HepG2 (cell line): Measurements from ENCODE around the gene TBC1D30.

Experiments used
- CBFB ChIP-seq: sonication (generic); formaldehyde crosslinking; IDR thresholded peaks from 2 replicates; pipeline ENCODE4 v1.4.0; 2020; ENCODE audit warnings: missing genetic modification reagents
- EP300 ChIP-seq, 3 experiments: sonication (generic) in 1 of 3; formaldehyde crosslinking in 1 of 3; IDR thresholded peaks; 2 replicates each; pipeline versions ENCODE4 v1.5.1 to v1.6.1; 2011 to 2020; ENCODE audit warnings: low read depth in 2 of 3, low read length in 2 of 3, borderline replicate concordance in 1 of 3, improper control_type of control experiment in 1 of 3, mild to moderate bottlenecking in 1 of 3, missing genetic modification reagents in 1 of 3, moderate library complexity in 1 of 3
- MAFK ChIP-seq, 2 experiments: IDR thresholded peaks in 1 of 2; conservative IDR thresholded peaks in 1 of 2; 2 replicates each; pipeline ENCODE4 v1.6.1; 2011; ENCODE audit warnings: improper control_type of control experiment in 2 of 2, low read length in 2 of 2
- MXI1 ChIP-seq: IDR thresholded peaks from 3 replicates; pipeline ENCODE4 v1.6.1; 2012; ENCODE audit warnings: low read depth, low read length, inconsistent platforms, borderline replicate concordance
- NFIC ChIP-seq: IDR thresholded peaks from 2 replicates; pipeline ENCODE4 v1.6.1; 2012; ENCODE audit warnings: mild to moderate bottlenecking, low read length, inconsistent platforms
- POLR2A ChIP-seq, 2 experiments: IDR thresholded peaks; 2 replicates each; pipeline ENCODE4 v1.6.1; 2011; ENCODE audit warnings: low read depth in 2 of 2, low read length in 2 of 2, mild to moderate bottlenecking in 1 of 2, moderate library complexity in 1 of 2; ENCODE audit not compliant: insufficient read depth in 1 of 2
- ZNF598 ChIP-seq: sonication (generic); formaldehyde crosslinking; IDR thresholded peaks from 2 replicates; pipeline ENCODE4 v1.5.1; 2020; ENCODE audit warnings: mild to moderate bottlenecking, missing genetic modification reagents, borderline replicate concordance
- ZNF850 ChIP-seq: sonication (generic); formaldehyde crosslinking; conservative IDR thresholded peaks from 2 replicates; pipeline ENCODE4 v1.9.0; 2021; ENCODE audit warnings: mild to moderate bottlenecking, missing genetic modification reagents

DNA sequence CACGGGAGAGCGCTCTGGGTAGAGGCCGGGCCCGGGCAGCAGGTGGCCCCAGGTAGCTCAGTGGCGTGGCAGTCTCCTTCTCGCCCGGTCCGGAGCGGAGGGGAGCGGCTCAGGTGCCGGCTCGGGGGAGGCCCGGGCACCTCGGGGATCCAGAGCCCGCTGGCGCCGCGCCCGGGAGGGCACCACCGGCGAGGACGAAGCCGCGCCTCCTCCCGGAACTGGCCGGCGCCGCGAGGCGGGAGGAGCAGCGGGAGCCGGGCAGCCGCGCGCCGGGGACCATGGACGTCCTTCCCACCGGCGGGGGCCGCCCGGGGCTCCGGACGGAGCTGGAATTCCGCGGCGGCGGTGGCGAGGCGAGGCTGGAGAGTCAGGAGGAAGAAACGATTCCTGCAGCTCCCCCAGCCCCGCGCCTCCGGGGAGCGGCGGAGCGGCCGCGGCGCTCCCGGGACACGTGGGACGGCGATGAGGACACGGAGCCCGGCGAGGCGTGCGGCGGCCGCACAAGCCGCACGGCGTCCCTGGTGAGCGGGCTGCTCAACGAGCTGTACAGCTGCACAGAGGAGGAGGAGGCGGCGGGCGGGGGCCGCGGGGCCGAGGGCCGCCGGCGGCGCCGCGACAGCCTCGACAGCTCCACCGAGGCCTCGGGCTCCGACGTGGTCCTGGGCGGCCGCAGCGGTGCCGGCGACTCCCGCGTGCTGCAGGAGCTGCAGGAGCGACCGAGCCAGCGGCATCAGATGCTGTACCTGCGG is 43.7 kb upstream of the TBC1D30 start:
- no peak for TF ChIP-seq CBFB
- no peak for TF ChIP-seq MXI1
- TF ChIP-seq POLR2A (IDR thresholded peaks at IDR 0.05; ENCODE audit: insufficient read depth in 1 of 2, low read depth in 2 of 2, low read length in 2 of 2), result no peak
- TF ChIP-seq ZNF598 (CRISPR knock-in tag), result no peak
- TF ChIP-seq EP300 (IDR thresholded peaks at IDR 0.05; ENCODE audit: low read depth in 2 of 2, low read length in 2 of 2), result no peak
- no peak for TF ChIP-seq EP300 (CRISPR knock-in tag; IDR thresholded peaks at IDR 0.05; ENCODE audit: borderline replicate concordance)
- no peak for TF ChIP-seq NFIC
- no peak for TF ChIP-seq MAFK (conservative IDR thresholded peaks at IDR 0.05 in 1 of 2, IDR thresholded peaks at IDR 0.05 in 1 of 2; ENCODE audit: low read length in 2 of 2)
- TF ChIP-seq ZNF850, result no peak
